BE2C (cell line): Measurements from ENCODE around the gene TMEM244.
"Not testable (repeated sequence)": the region's sequence is repeated elsewhere in the genome, so short reads cannot be mapped to it uniquely, and the experiment has no call there.

Source experiments
- DNase-seq: peaks from one replicate; pipeline ENCODE4 v3.0.0-alpha.2; 2020
- H3K27me3 ChIP-seq: fragments of 250-450 bp; sonication (Bioruptor Pico); 2 replicates; pipeline ENCODE4 v1.5.1; 2020; ENCODE audit warnings: mild to moderate bottlenecking
- H3K36me3 ChIP-seq: fragments of 250-450 bp; sonication (Bioruptor Pico); 2 replicates; pipeline ENCODE4 v1.5.1; 2020; ENCODE audit warnings: mild to moderate bottlenecking
- H3K4me1 ChIP-seq: fragments of 250-450 bp; sonication (Bioruptor Pico); 2 replicates; pipeline ENCODE4 v1.5.1; 2020
- H3K4me3 ChIP-seq: 2 replicates; pipeline ENCODE4 v1.5.1; 2011; ENCODE audit warnings: low read depth, low read length
- H3K9me3 ChIP-seq: fragments of 250-450 bp; sonication (Bioruptor Pico); 2 replicates; pipeline ENCODE4 v1.5.1; 2020
- TF ChIP-seq, protein P1 (sequence below): IDR thresholded peaks from 2 replicates; pipeline ENCODE4 v1.5.1; 2012; ENCODE audit warnings: mild to moderate bottlenecking, low read depth, low read length

Gene TMEM244

DNA sequence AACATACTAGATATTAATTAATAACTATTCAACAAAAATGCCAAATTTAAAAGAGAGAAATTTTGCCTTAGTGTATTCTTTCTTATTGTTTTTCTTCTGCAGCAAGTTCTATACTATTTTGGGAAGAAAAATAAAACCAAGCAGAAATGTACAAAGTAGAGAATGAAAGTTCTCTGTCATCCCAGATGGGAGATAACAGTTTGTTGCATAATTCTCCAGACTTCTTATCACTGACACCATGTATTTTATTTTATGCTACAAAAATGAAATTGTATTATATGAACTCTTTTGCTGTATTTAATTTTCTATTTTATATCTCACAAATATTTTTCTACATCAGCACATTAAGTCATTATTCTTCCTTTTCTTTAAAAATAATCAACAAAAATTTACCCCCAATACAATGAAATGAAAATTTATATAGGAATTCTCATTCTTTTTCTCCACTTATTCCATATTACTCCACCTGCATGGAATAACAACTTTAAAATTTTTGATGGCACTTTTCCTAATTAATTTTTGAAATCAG, 18.2 kb downstream of the TMEM244 start:
- DNase-seq = no peak
- Histone ChIP-seq H3K4me3 (no peak overlapping the region), H3K9me3 (no peaks in the 10 kb centered on the region), H3K4me1 (no peaks in the 10 kb centered on the region), H3K36me3 (no peaks in the 10 kb centered on the region), H3K27me3 (no peaks in the 10 kb centered on the region)
- TF ChIP-seq, protein P1, sequence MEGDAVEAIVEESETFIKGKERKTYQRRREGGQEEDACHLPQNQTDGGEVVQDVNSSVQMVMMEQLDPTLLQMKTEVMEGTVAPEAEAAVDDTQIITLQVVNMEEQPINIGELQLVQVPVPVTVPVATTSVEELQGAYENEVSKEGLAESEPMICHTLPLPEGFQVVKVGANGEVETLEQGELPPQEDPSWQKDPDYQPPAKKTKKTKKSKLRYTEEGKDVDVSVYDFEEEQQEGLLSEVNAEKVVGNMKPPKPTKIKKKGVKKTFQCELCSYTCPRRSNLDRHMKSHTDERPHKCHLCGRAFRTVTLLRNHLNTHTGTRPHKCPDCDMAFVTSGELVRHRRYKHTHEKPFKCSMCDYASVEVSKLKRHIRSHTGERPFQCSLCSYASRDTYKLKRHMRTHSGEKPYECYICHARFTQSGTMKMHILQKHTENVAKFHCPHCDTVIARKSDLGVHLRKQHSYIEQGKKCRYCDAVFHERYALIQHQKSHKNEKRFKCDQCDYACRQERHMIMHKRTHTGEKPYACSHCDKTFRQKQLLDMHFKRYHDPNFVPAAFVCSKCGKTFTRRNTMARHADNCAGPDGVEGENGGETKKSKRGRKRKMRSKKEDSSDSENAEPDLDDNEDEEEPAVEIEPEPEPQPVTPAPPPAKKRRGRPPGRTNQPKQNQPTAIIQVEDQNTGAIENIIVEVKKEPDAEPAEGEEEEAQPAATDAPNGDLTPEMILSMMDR = no peak

DNA sequence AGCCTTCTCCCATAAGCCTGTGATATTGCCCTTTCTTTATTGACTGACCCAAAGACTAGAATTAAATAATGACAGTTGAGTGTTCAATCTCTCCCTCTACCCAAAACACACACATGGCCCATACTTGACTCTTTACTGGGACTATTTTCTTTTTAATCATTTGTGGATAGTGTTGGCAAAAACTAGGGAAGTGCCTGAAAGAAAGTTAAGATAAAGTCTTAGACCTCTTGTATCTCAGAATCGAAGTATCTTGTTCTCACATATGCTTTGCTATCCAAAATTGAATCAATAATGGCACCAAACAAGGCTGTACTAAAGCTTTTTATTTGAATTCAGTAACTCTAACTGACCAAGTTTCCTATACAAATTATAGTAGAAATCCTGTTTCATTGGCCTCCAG, 19.0 kb downstream of the TMEM244 start:
- TF ChIP-seq, protein P1 = no peak
- DNase-seq = no peak
- no peak overlapping the region for H3K4me3 ChIP-seq
- H3K4me1 ChIP-seq = no peaks in the 10 kb centered on the region
- no peaks in the 10 kb centered on the region for H3K27me3 ChIP-seq
- H3K9me3 ChIP-seq = no peaks in the 10 kb centered on the region
- no peaks in the 10 kb centered on the region for H3K36me3 ChIP-seq

GRCh38 chr6:129839562-129839961, 21.6 kb downstream of the TMEM244 start:
- DNase-seq, H3K9me3 ChIP-seq, H3K27me3 ChIP-seq, H3K36me3 ChIP-seq, H3K4me3 ChIP-seq, H3K4me1 ChIP-seq: not testable (repeated sequence)

GRCh38 chr6:129835691-129836090, 25.4 kb downstream of the TMEM244 start:
- H3K9me3 ChIP-seq = no peaks in the 10 kb centered on the region
- no peak for DNase-seq
- no peaks in the 10 kb centered on the region for H3K36me3 ChIP-seq
- no peaks in the 10 kb centered on the region for H3K27me3 ChIP-seq
- no peaks in the 10 kb centered on the region for H3K4me1 ChIP-seq
- TF ChIP-seq, protein P1 = no peak
- H3K4me3 ChIP-seq = no peak overlapping the region

DNA sequence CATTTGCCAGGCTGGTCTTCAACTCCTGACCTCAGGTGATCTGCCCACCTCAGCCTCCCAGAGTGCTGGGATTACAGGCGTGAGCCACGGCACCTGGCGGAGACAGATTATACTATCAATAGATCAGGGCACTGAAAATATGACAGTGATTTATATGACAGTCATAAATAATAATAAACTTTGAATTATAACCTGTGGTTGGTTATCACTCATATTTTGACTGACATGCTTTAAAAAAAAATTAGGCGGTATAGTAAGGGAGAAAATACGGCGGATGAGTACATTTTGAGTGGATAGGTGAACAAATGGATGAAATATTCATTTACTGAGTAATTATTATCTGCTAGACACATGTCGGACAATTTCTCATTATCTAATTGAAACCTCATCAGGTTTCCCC, 28.8 kb downstream of the TMEM244 start:
- Histone ChIP-seq H3K9me3 (no peaks in the 10 kb centered on the region), H3K36me3 (no peaks in the 10 kb centered on the region), H3K27me3 (no peaks in the 10 kb centered on the region), H3K4me3 (no peak overlapping the region), H3K4me1 (no peaks in the 10 kb centered on the region)
- no peak for DNase-seq
- TF ChIP-seq, protein P1 = no peak

DNA sequence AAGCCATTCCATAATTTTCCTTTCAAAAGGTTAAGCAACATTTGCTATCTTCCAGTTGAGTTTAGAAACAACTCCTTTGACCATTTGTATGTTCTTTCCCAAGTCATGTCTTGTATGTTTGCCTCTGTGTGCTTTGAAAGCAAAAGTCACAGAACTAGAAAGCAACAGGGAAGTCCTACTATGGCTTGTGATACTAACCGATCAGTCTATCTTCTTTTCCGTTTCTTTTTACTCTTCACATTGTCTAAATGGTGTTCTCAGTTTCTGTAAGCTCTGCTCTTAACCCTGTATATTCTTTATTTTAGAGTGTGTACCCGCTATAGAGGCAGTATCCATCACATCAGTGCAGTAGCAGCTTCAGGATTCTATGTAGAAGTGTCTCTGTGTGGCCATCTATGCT, 32.9 kb downstream of the TMEM244 start:
- Histone ChIP-seq H3K36me3 (no peaks in the 10 kb centered on the region), H3K9me3 (no peaks in the 10 kb centered on the region), H3K4me1 (no peaks in the 10 kb centered on the region), H3K4me3 (no peak overlapping the region), H3K27me3 (no peaks in the 10 kb centered on the region)
- TF ChIP-seq, protein P1 = no peak
- no peak for DNase-seq

DNA sequence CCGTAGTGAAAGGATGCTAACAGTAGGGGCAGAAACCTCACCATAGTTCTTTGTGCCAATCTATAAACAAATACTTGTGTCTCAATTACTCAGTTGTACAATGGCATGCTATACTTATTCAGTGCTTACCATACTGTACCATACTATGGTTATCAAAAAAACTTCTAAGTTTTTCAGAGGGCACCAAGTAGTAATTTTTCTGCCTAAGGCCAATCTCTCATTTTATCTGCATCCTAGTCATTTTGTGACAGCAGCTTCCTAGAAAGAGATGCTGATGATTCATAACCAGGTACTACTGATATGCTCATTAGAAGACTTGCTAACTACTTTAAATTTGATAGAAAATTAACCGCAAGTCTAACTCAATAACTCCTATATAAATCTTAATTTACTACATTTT, 42.9 kb downstream of the TMEM244 start:
- H3K9me3 ChIP-seq = no peaks in the 10 kb centered on the region
- H3K4me1 ChIP-seq = no peaks in the 10 kb centered on the region
- TF ChIP-seq, protein P1 = no peak
- no peaks in the 10 kb centered on the region for H3K27me3 ChIP-seq
- no peaks in the 10 kb centered on the region for H3K36me3 ChIP-seq
- no peak overlapping the region for H3K4me3 ChIP-seq
- no peak for DNase-seq
